Neural progenitor cell (in vitro differentiated cells): ENCODE results near the gene JAZF1. TPM values are rescaled to one million over a fixed set of nuclear protein-coding genes. Genes with fewer than 3 reads are reported as not detected.

ENCODE experiments used
- DNase-seq: peaks from one replicate; pipeline ENCODE4 v3.0.0-alpha.2; 2016; ENCODE audit warnings: low spot score
- H2AFZ ChIP-seq: fragments of 200-600 bp; sonication (generic); replicated peaks from 2 replicates; pipeline ENCODE4 v1.6.1; 2016; ENCODE audit warnings: antibody characterized with exemption
- H3F3A ChIP-seq: fragments of 200-600 bp; sonication (generic); 2 replicates; pipeline ENCODE4 v1.6.1; 2016; ENCODE audit warnings: antibody characterized with exemption, low read depth
- H3K27ac ChIP-seq: fragments of 200-600 bp; sonication (generic); 2 replicates; pipeline ENCODE4 v1.5.1; 2016; ENCODE audit warnings: mild to moderate bottlenecking
- H3K27me3 ChIP-seq: fragments of 200-600 bp; sonication (generic); 2 replicates; pipeline ENCODE4 v1.6.1; 2016; ENCODE audit warnings: mild to moderate bottlenecking, moderate library complexity
- H3K36me3 ChIP-seq: fragments of 200-600 bp; sonication (generic); 2 replicates; pipeline ENCODE4 v1.5.1; 2016
- H3K4me1 ChIP-seq: fragments of 200-600 bp; sonication (generic); 2 replicates; pipeline ENCODE4 v1.6.1; 2016; ENCODE audit warnings: mixed run types
- H3K4me2 ChIP-seq: fragments of 200-600 bp; sonication (generic); 2 replicates; pipeline ENCODE4 v1.6.1; 2016
- H3K4me3 ChIP-seq: fragments of 200-600 bp; sonication (generic); 2 replicates; pipeline ENCODE4 v1.5.1; 2016
- H3K79me2 ChIP-seq: fragments of 200-600 bp; sonication (generic); 2 replicates; pipeline ENCODE4 v1.6.1; 2016; ENCODE audit warnings: low read depth
- H3K9ac ChIP-seq: fragments of 200-600 bp; sonication (generic); 2 replicates; pipeline ENCODE4 v1.6.1; 2016
- H3K9me3 ChIP-seq: fragments of 200-600 bp; sonication (generic); 2 replicates; pipeline ENCODE4 v1.5.1; 2016; ENCODE audit warnings: low read depth
- H4K20me1 ChIP-seq: fragments of 200-600 bp; sonication (generic); 2 replicates; pipeline ENCODE4 v1.6.1; 2016; ENCODE audit warnings: low read depth
- H3K27ac Mint-ChIP-seq: 3 replicates; pipeline ENCODE4 v1.8.0; 2021; ENCODE audit warnings: mixed read lengths
- H3K27me3 Mint-ChIP-seq: 2 replicates; pipeline ENCODE4 v1.8.0; 2022; ENCODE audit warnings: low read depth, mild to moderate bottlenecking, inconsistent platforms, moderate library complexity, mixed read lengths; ENCODE audit not compliant: insufficient read depth
- H3K36me3 Mint-ChIP-seq: 3 replicates; pipeline ENCODE4 v1.8.0; 2021; ENCODE audit warnings: mixed read lengths
- H3K4me1 Mint-ChIP-seq: 3 replicates; pipeline ENCODE4 v1.8.0; 2021; ENCODE audit warnings: mixed read lengths
- H3K4me3 Mint-ChIP-seq: 3 replicates; pipeline ENCODE4 v1.8.0; 2021; ENCODE audit warnings: mild to moderate bottlenecking, moderate library complexity, mixed read lengths
- H3K9me3 Mint-ChIP-seq: 3 replicates; pipeline ENCODE4 v1.8.0; 2020; ENCODE audit warnings: mixed read lengths
- EZH2 ChIP-seq: fragments of 200-600 bp; sonication (generic); IDR thresholded peaks from 2 replicates; pipeline ENCODE4 v1.6.1; 2017; ENCODE audit warnings: antibody characterized with exemption, mild to moderate bottlenecking, moderate library complexity
- EZH2phosphoT487 ChIP-seq: fragments of 200-600 bp; sonication (generic); IDR thresholded peaks from 2 replicates; pipeline ENCODE4 v1.6.1; 2017; ENCODE audit warnings: antibody characterized with exemption
- total RNA-seq: library from RNA; depleted of rRNA; stranded (reverse); fragments of >200 nt; gene quantifications from 2 replicates; pipeline ENCODE4 v1.2.3, GENCODE V29; 2015; ENCODE audit warnings: low replicate concordance
- TF ChIP-seq, protein P1 (sequence below): fragments of 200-600 bp; sonication (generic); IDR thresholded peaks from 2 replicates; pipeline ENCODE4 v1.5.1; 2017; ENCODE audit warnings: antibody characterized with exemption, mild to moderate bottlenecking

JAZF1 gene
- total RNA-seq, 1 donor from 2014 or later = 3.1 TPM

- H3K79me2 ChIP-seq = no peaks in the 10 kb centered on the region
- H3K4me3 ChIP-seq = no peak overlapping the region
- H3K4me1 Mint-ChIP-seq = peaks cover 29% of the 10 kb centered on the region
Measured at GRCh38 chr7:28168393-28169158, 12.0 kb downstream of the JAZF1 start.

GRCh38 chr7:28166982-28167715 lies 13.4 kb downstream of the JAZF1 start:
- no peak overlapping the region for H3K27ac Mint-ChIP-seq
- Histone ChIP-seq H3F3A (no peaks in the 10 kb centered on the region), H4K20me1 (no peaks in the 10 kb centered on the region), H2AFZ (no peak overlapping the region), H3K9ac (no peak overlapping the region), H3K79me2 (no peaks in the 10 kb centered on the region), H3K9me3 (no peaks in the 10 kb centered on the region), H3K27ac (no peak overlapping the region), H3K4me2 (no peak overlapping the region), H3K27me3 (no peaks in the 10 kb centered on the region), H3K4me1 (no peaks in the 10 kb centered on the region), H3K4me3 (no peak overlapping the region), H3K36me3 (no peaks in the 10 kb centered on the region)
- no peak for TF ChIP-seq EZH2
- TF ChIP-seq, protein P1, sequence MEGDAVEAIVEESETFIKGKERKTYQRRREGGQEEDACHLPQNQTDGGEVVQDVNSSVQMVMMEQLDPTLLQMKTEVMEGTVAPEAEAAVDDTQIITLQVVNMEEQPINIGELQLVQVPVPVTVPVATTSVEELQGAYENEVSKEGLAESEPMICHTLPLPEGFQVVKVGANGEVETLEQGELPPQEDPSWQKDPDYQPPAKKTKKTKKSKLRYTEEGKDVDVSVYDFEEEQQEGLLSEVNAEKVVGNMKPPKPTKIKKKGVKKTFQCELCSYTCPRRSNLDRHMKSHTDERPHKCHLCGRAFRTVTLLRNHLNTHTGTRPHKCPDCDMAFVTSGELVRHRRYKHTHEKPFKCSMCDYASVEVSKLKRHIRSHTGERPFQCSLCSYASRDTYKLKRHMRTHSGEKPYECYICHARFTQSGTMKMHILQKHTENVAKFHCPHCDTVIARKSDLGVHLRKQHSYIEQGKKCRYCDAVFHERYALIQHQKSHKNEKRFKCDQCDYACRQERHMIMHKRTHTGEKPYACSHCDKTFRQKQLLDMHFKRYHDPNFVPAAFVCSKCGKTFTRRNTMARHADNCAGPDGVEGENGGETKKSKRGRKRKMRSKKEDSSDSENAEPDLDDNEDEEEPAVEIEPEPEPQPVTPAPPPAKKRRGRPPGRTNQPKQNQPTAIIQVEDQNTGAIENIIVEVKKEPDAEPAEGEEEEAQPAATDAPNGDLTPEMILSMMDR = no peak
- no peak for TF ChIP-seq EZH2phosphoT487
- DNase-seq = no peak
- H3K27me3 Mint-ChIP-seq = peaks cover 2% of the 10 kb centered on the region
- no peaks in the 10 kb centered on the region for H3K9me3 Mint-ChIP-seq
- no peak overlapping the region for H3K4me3 Mint-ChIP-seq
- peaks cover 21% of the 10 kb centered on the region for H3K4me1 Mint-ChIP-seq
- no peaks in the 10 kb centered on the region for H3K36me3 Mint-ChIP-seq

More at GRCh38 chr7:28168393-28169158, 12.0 kb downstream of the JAZF1 start:
- H3K36me3 ChIP-seq = no peaks in the 10 kb centered on the region
- H3K27ac Mint-ChIP-seq = no peak overlapping the region
- no peaks in the 10 kb centered on the region for H3K9me3 ChIP-seq
- H3K27me3 ChIP-seq = no peaks in the 10 kb centered on the region
- H3K4me2 ChIP-seq = no peak overlapping the region
- no peaks in the 10 kb centered on the region for H3K36me3 Mint-ChIP-seq
- H3F3A ChIP-seq = no peaks in the 10 kb centered on the region
- no peak for DNase-seq
- H3K4me1 ChIP-seq = peaks cover 5% of the 10 kb centered on the region
- no peak overlapping the region for H2AFZ ChIP-seq
- H3K27me3 Mint-ChIP-seq = peaks cover 2% of the 10 kb centered on the region
- H4K20me1 ChIP-seq = no peaks in the 10 kb centered on the region
- H3K9me3 Mint-ChIP-seq = no peaks in the 10 kb centered on the region
- TF ChIP-seq, protein P1 = no peak
- TF ChIP-seq EZH2phosphoT487 (no peak), EZH2 (no peak)
- H3K4me3 Mint-ChIP-seq = no peak overlapping the region
- H3K27ac ChIP-seq = no peak overlapping the region
- H3K9ac ChIP-seq = no peak overlapping the region

- Histone ChIP-seq H3K27ac (no peak overlapping the region), H4K20me1 (no peaks in the 10 kb centered on the region), H3K9ac (no peak overlapping the region), H3K4me3 (no peak overlapping the region), H3F3A (no peaks in the 10 kb centered on the region), H3K9me3 (no peaks in the 10 kb centered on the region), H3K79me2 (no peaks in the 10 kb centered on the region), H3K27me3 (no peaks in the 10 kb centered on the region), H3K36me3 (no peaks in the 10 kb centered on the region), H2AFZ (no peak overlapping the region), H3K4me1 (no peaks in the 10 kb centered on the region), H3K4me2 (no peak overlapping the region)
- no peak overlapping the region for H3K27ac Mint-ChIP-seq
- peaks cover 2% of the 10 kb centered on the region for H3K27me3 Mint-ChIP-seq
- DNase-seq = no peak
- TF ChIP-seq EZH2phosphoT487 (no peak), EZH2 (no peak)
- TF ChIP-seq, protein P1 = no peak
- no peak overlapping the region for H3K4me3 Mint-ChIP-seq
- peaks cover 18% of the 10 kb centered on the region for H3K4me1 Mint-ChIP-seq
- no peaks in the 10 kb centered on the region for H3K36me3 Mint-ChIP-seq
- no peaks in the 10 kb centered on the region for H3K9me3 Mint-ChIP-seq
Measured at GRCh38 chr7:28165961-28166955, 14.3 kb downstream of the JAZF1 start.
